ENCODE data around the gene RASGRP1. TPM values are rescaled to one million over a fixed set of nuclear protein-coding genes. Genes with fewer than 3 reads are reported as not detected.

RASGRP1 gene
- total RNA-seq, 2 experiments from 2014 or later: 200 to 208 TPM

DNA sequence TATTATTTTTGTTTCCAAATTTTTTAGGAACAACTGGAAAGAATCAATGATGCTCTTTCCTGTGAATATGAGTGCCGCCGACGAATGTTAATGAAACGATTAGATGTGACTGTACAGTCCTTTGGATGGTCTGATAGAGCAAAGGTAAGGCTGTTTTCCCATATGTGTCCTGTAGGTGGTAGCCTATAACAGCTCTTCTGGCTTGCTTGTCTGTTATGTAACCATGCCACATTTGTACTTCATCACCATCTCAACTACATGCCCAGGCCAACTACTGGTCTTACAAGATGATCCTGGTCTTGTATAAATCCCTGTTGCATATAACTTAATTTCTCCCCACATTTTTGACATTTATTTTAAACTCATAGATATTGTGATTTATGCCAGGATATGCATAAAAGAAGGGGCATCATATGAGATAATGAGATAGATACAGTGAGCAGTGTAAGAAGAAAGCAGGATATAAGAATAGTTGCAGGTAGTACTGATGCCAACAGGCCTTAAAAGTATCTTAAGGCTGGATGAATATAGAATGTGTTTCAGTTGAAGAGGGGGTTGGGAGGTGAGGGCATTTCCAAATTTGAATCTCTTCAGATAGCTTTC, 90.4 kb downstream of the RASGRP1 start:
- Mint-ChIP-seq H3K27me3 (no peaks in the 10 kb centered on the region), H3K9me3 (no peaks in the 10 kb centered on the region), H3K4me3 (no peak overlapping the region), H3K4me1 (peaks cover 4% of the 10 kb centered on the region), H3K36me3 (ENCODE audit: low read depth) (peaks cover 31% of the 10 kb centered on the region), H3K27ac (peak overlapping the region; percentile 32)
- peak; percentile 40 for DNase-seq
- POLR2A ChIA-PET: interaction anchor here (1.0 to 6.8 kb wide), 5 partner anchors 15 to 223 kb away, joined by 3 to 56 read pairs (median 5); partner anchors contain the start of gene FAM98B
- CTCF ChIA-PET: interaction anchor here (0.7 to 6.6 kb wide), 7 partner anchors 12 to 224 kb away, joined by 3 to 79 read pairs (median 4); no protein-coding TSS in a partner anchor

DNA sequence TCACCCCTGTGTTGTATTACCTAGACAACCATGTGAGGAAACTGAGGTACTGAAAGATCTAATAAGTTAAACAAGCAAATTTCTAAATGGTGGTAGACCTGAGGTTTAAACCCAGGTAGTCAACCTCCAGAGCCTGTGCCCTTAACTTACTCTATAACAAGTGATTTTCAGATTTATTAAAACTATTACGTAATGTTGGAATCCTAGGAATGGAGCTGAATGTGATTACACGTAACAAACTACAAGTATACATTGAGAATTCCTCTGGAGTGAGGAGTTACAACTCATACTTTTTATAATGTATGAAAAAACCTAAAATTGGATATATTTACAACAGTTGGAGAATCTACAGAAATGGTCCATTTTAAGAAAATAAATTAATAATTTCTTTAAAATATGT, 92.6 kb downstream of the RASGRP1 start:
- no peaks in the 10 kb centered on the region for H3K27me3 Mint-ChIP-seq
- H3K9me3 Mint-ChIP-seq: no peaks in the 10 kb centered on the region
- ChIA-PET POLR2A (interaction anchor here (1.6 to 3.8 kb wide), 3 partner anchors 14 to 219 kb away, joined by 3 to 21 read pairs (median 4); partner anchors contain the start of gene FAM98B), CTCF (interaction anchor here (0.9 to 6.0 kb wide), 8 partner anchors 10 to 236 kb away, joined by 3 to 65 read pairs (median 6); no protein-coding TSS in a partner anchor)
- peaks cover 4% of the 10 kb centered on the region for H3K4me1 Mint-ChIP-seq
- H3K36me3 Mint-ChIP-seq (ENCODE audit: low read depth): peaks cover 32% of the 10 kb centered on the region
- H3K27ac Mint-ChIP-seq: no peak overlapping the region
- DNase-seq: no peak
- no peak overlapping the region for H3K4me3 Mint-ChIP-seq

DNA sequence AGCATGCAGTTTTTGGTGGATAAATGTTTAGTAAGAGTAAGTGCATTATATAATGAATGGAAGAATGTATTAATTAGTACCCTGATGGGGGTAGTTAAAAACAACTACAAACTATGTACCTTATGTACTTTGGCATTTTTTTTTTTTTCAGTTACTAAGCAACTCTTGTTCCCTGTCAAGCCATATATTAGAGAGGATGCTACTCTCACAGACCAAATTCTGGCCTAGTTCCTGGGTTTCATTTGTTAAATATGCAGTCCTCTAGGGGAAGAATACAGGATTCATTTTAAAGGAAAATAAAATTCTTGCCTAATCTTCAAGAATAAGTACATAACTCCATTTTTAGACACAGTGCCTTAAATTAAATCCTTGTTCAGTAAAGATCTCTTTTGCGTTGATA, 93.8 kb downstream of the RASGRP1 start:
- CTCF ChIA-PET: interaction anchor here (1.5 to 6.0 kb wide), 4 partner anchors 16 to 237 kb away, joined by 5 to 65 read pairs (median 8); partner anchors contain the start of gene FAM98B
- H3K27me3 Mint-ChIP-seq: no peaks in the 10 kb centered on the region
- peaks cover 33% of the 10 kb centered on the region for H3K36me3 Mint-ChIP-seq (ENCODE audit: low read depth)
- no peak for DNase-seq
- H3K4me1 Mint-ChIP-seq: peaks cover 4% of the 10 kb centered on the region
- no peak overlapping the region for H3K4me3 Mint-ChIP-seq
- no peaks in the 10 kb centered on the region for H3K9me3 Mint-ChIP-seq
- no peak overlapping the region for H3K27ac Mint-ChIP-seq
- POLR2A ChIA-PET: interaction anchor here (1.0 to 3.8 kb wide), 4 partner anchors 15 to 220 kb away, joined by 3 to 21 read pairs (median 4); partner anchors contain the start of gene FAM98B

DNA sequence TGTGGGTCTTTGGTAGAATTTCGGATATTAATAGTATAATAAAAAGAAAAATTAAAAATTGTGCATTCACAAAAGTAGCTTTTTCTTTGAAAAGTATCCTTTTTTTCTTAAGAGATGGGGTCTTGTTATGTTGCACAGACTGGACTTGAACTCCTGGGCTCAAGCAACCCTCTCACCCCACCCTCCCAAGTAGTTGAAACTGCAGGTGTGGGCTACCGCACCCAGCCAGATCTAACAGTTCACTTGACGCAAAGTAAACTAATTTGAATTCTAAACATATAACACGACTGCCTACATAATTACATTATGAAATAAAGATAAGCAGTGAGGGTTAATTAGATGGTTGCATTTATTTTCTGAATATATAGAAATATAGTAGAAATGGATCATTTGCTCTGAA, 99.9 kb downstream of the RASGRP1 start:
- no peak for DNase-seq
- Mint-ChIP-seq H3K27ac (no peak overlapping the region), H3K27me3 (no peaks in the 10 kb centered on the region), H3K4me1 (peaks cover 22% of the 10 kb centered on the region), H3K36me3 (ENCODE audit: low read depth) (peaks cover 19% of the 10 kb centered on the region), H3K9me3 (no peaks in the 10 kb centered on the region), H3K4me3 (no peak overlapping the region)
- ChIA-PET POLR2A (interaction anchor here (2.3 kb wide), 1 partner anchor 10 kb away, joined by 10 read pairs; the partner anchor contains the start of gene FAM98B), CTCF (interaction anchor here (1.2 to 3.2 kb wide), 5 partner anchors 10 to 243 kb away, joined by 3 to 17 read pairs (median 6); partner anchors contain the start of gene FAM98B)

DNA sequence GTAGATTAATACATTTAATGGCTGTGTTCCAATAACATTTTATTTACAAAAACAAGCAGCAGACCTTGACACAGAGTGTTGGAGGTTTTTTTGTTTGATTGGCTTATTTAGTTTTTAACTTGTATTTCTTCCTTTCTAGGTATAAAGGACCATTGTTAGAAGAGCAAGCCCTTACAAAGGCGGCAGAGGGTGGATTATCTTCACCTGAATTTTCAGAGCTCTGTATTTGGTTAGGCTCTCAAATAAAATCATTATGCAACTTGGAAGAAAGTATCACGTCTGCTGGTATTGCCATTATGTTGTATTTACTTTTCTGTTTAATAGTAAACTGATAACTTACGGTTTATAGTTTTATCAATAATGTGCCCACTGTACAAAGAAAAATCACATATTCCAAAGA, 100.7 kb downstream of the RASGRP1 start:
- H3K4me3 Mint-ChIP-seq: no peak overlapping the region
- H3K27me3 Mint-ChIP-seq: no peaks in the 10 kb centered on the region
- no peak overlapping the region for H3K27ac Mint-ChIP-seq
- ChIA-PET POLR2A (interaction anchor here (2.3 kb wide), 1 partner anchor 10 kb away, joined by 10 read pairs; the partner anchor contains the start of gene FAM98B), CTCF (interaction anchor here (1.2 to 3.2 kb wide), 6 partner anchors 9 to 244 kb away, joined by 3 to 17 read pairs (median 5); partner anchors contain the start of gene FAM98B)
- peaks cover 19% of the 10 kb centered on the region for H3K36me3 Mint-ChIP-seq (ENCODE audit: low read depth)
- H3K9me3 Mint-ChIP-seq: no peaks in the 10 kb centered on the region
- peaks cover 26% of the 10 kb centered on the region for H3K4me1 Mint-ChIP-seq
- no peak for DNase-seq

DNA sequence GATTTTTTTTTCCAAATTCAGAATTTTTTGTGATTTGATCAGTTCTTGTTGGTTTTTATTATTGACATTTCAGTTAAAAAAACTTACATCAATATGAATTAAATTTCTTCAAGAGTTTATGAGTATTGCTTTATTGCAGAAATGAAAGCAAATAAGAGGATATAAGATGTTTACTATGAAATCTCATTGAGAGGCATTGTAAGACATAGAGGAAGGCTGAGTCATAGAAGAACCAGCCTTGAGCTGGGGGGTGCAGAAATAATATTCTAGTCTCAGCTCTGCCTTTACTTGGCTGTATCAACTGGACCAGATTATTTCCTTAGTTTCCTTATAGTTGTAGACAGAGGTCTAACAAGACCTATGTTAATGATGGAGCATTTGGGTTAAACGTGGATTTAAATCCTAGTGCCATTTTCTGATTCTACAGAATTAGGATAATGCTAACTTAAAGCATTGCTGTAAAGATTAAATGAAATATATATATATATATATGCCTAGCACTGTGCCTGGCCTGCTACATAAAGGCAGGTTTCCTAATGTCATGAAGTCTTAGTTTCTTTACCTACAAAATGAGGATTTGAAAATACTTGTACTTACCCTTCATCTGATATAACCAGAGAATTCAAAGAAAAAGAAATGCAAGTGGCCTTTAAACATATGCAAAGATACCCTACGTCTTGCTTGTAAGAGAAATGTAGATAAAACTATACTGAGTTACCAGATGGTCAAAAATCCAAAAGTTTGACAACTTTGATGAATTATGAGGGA, 103.4 kb downstream of the RASGRP1 start:
- H3K4me3 Mint-ChIP-seq: no peak overlapping the region
- ChIA-PET CTCF (interaction anchor here (1.3 to 2.7 kb wide), 3 partner anchors 21 to 238 kb away, joined by 3 to 11 read pairs (median 6); no protein-coding TSS in a partner anchor), POLR2A (interaction anchor here (1.0 to 1.5 kb wide), 3 partner anchors 18 to 240 kb away, joined by 3 to 5 read pairs (median 3); no protein-coding TSS in a partner anchor)
- peaks cover 14% of the 10 kb centered on the region for H3K36me3 Mint-ChIP-seq (ENCODE audit: low read depth)
- H3K9me3 Mint-ChIP-seq: no peaks in the 10 kb centered on the region
- H3K4me1 Mint-ChIP-seq: peaks cover 38% of the 10 kb centered on the region
- no peak overlapping the region for H3K27ac Mint-ChIP-seq
- no peaks in the 10 kb centered on the region for H3K27me3 Mint-ChIP-seq
- no peak for DNase-seq

DNA sequence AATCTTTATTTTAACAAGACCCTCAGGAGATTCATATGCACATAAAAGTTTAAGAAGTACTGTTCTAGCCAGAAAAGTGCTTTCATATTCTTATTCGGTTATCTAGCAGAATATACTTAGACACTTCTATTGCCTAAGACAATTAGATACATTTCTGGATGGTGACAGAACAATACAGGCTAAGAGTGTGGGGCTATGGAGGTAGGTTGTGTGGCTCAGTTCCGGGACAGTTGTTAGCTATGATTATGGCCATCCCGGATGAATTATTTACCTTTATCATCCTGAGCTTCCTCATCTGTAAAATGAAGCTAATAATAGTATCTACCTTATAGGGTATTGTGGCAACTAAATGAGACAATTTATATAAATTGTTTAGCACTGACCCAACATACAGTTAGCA, 104.1 kb downstream of the RASGRP1 start:
- H3K4me1 Mint-ChIP-seq: peaks cover 45% of the 10 kb centered on the region
- H3K9me3 Mint-ChIP-seq: no peaks in the 10 kb centered on the region
- ChIA-PET POLR2A (interaction anchor here (1.0 to 1.5 kb wide), 3 partner anchors 19 to 240 kb away, joined by 3 to 5 read pairs (median 3); no protein-coding TSS in a partner anchor), CTCF (interaction anchor here (1.3 to 2.7 kb wide), 3 partner anchors 20 to 239 kb away, joined by 3 to 11 read pairs (median 6); no protein-coding TSS in a partner anchor)
- DNase-seq: no peak
- H3K27ac Mint-ChIP-seq: no peak overlapping the region
- no peak overlapping the region for H3K4me3 Mint-ChIP-seq
- H3K27me3 Mint-ChIP-seq: no peaks in the 10 kb centered on the region
- peaks cover 11% of the 10 kb centered on the region for H3K36me3 Mint-ChIP-seq (ENCODE audit: low read depth)

DNA sequence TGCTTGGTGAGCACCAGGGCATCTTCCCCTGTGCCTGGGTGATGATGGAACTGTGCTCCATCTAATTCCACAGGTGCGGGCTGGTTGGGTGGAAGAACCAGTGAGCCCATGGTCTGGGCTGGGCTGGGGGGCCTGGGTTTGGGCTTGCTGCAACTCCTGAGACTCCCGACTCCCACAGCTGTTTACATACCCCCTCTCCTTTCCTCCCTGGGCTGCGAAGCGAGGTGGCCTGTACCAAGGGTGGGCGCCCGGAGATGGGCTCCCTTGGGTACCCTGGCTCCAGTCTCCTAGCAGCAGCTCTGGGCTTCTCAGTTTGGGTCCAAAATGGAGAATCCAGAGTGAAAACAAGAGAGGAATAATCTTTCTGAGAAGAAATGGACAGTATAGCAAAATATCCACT, 105.1 kb downstream of the RASGRP1 start:
- H3K4me1 Mint-ChIP-seq: peaks cover 54% of the 10 kb centered on the region
- H3K27ac Mint-ChIP-seq: no peak overlapping the region
- CTCF ChIA-PET: interaction anchor here (1.7 to 2.7 kb wide), 2 partner anchors 10 to 19 kb away, joined by 5 to 11 read pairs; no protein-coding TSS in a partner anchor
- H3K27me3 Mint-ChIP-seq: no peaks in the 10 kb centered on the region
- POLR2A ChIA-PET: interaction anchor here (0.8 to 1.1 kb wide), 2 partner anchors 9 to 17 kb away, joined by 3 read pairs; no protein-coding TSS in a partner anchor
- no peak overlapping the region for H3K4me3 Mint-ChIP-seq
- no peak for DNase-seq
- no peaks in the 10 kb centered on the region for H3K9me3 Mint-ChIP-seq
- H3K36me3 Mint-ChIP-seq (ENCODE audit: low read depth): peaks cover 11% of the 10 kb centered on the region

DNA sequence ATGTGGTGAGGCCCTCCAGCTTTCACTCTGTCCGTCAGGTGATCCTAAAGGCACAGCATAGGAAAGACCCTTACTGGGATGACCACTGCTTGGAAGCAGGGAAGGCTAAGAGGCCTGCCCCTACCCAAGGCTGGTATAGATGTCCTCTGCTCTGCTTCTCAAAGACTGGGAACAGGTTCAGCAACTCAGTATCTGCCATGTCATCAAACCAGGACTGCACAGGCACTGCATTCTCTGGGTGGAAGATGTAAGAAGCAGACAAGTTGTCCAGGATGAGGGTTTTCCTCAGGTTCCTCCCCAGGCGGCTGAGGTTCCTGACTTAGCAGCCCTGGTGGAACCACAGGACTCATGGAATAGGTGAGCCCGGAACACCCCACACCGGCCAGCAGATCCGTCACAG, 106.0 kb downstream of the RASGRP1 start:
- Mint-ChIP-seq H3K27ac (no peak overlapping the region), H3K36me3 (ENCODE audit: low read depth) (peaks cover 11% of the 10 kb centered on the region), H3K4me3 (no peak overlapping the region), H3K9me3 (no peaks in the 10 kb centered on the region), H3K4me1 (peaks cover 56% of the 10 kb centered on the region), H3K27me3 (no peaks in the 10 kb centered on the region)
- ChIA-PET CTCF (interaction anchor here (1.1 to 1.8 kb wide), 3 partner anchors 11 to 241 kb away, joined by 3 to 8 read pairs (median 5); no protein-coding TSS in a partner anchor), POLR2A (interaction anchor here (0.5 to 1.2 kb wide), 3 partner anchors 9 to 238 kb away, joined by 3 read pairs; no protein-coding TSS in a partner anchor)
- DNase-seq: no peak

DNA sequence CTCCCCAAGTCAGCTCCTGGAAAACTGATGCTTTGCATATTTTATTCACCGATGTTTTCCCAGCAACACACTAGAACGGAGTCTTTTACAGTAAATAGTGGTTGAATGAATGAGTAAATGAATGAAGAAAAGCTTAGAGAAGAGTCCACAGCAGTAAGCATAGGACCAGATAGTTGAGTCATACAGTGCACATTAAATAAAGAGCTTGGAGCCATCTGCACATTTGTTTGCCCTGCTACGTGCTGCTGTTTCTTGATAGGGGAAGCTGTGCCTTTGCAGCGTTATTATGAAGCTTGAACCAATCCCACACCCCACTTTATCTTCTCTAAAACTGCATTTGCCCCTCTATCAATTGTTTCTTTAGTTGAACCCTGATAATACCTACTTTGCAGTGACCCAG, 109.5 kb downstream of the RASGRP1 start:
- H3K9me3 Mint-ChIP-seq: no peaks in the 10 kb centered on the region
- peaks cover 11% of the 10 kb centered on the region for H3K36me3 Mint-ChIP-seq (ENCODE audit: low read depth)
- ChIA-PET POLR2A (interaction anchor here (1.0 to 3.1 kb wide), 14 partner anchors 9 to 1126 kb away, joined by 3 to 47 read pairs (median 8); partner anchors contain the start of genes RASGRP1 and THBS1), CTCF (interaction anchor here (1.1 to 3.7 kb wide), 12 partner anchors 9 to 250 kb away, joined by 4 to 67 read pairs (median 7); partner anchors contain the start of gene RASGRP1)
- peak overlapping the region; percentile 84 for H3K27ac Mint-ChIP-seq
- H3K4me3 Mint-ChIP-seq: peak overlapping the region; percentile 93
- peaks cover 10% of the 10 kb centered on the region for H3K27me3 Mint-ChIP-seq
- H3K4me1 Mint-ChIP-seq: peaks cover 41% of the 10 kb centered on the region
- DNase-seq: no peak

DNA sequence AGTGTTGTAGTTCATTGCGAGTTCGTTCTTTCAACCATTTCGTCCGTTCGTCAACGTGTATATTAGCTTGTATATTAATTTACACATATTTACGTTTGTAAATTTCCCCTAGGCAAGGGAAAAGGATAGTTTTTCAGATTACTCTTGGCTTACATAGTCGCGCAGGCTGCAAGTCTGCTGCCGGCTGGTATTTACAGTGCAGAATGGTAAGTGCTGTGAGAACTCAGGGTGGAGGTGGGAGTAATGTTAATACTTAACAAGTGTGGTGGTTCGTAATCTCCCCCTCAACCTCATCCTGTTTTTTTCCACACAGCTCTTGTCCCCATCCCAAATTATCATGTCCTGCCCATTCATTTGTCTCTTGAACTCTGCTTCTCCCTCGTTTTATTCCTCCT, 109.9 kb downstream of the RASGRP1 start:
- H3K4me3 Mint-ChIP-seq: peak overlapping the region; percentile 93
- H3K9me3 Mint-ChIP-seq: no peaks in the 10 kb centered on the region
- H3K27ac Mint-ChIP-seq: peak overlapping the region; percentile 84
- peaks cover 11% of the 10 kb centered on the region for H3K36me3 Mint-ChIP-seq (ENCODE audit: low read depth)
- no peak for DNase-seq
- H3K27me3 Mint-ChIP-seq: peaks cover 10% of the 10 kb centered on the region
- POLR2A ChIA-PET: interaction anchor here (0.7 to 3.1 kb wide), 23 partner anchors 9 to 1126 kb away, joined by 3 to 47 read pairs (median 5); partner anchors contain the start of genes RASGRP1 and THBS1
- CTCF ChIA-PET: interaction anchor here (0.9 to 3.7 kb wide), 15 partner anchors 9 to 253 kb away, joined by 3 to 67 read pairs (median 6); partner anchors contain the start of gene RASGRP1
- H3K4me1 Mint-ChIP-seq: peaks cover 37% of the 10 kb centered on the region
